Hematopoietic multipotent progenitor cell treated with erythropoietin and hydrocortisone succinate and interleukin-3 and kit ligand, for 6 days (in vitro differentiated cells): ENCODE results near the gene SMARCAL1.
A peak's percentile ranks its signal among the peaks of the same experiment; 100 is the strongest.

Experiments used
- DNase-seq: peaks from one replicate; pipeline ENCODE4 v3.0.0-alpha.2; 2015

The SMARCAL1 gene

GRCh38 chr2:216428618-216429350 lies 16.5 kb downstream of the SMARCAL1 start:
- DNase-seq = peak; percentile 26

GRCh38 chr2:216429428-216429827 lies 17.1 kb downstream of the SMARCAL1 start:
- DNase-seq = peak; percentile 31

GRCh38 chr2:216430811-216431530 lies 18.7 kb downstream of the SMARCAL1 start:
- DNase-seq = no peak

DNA sequence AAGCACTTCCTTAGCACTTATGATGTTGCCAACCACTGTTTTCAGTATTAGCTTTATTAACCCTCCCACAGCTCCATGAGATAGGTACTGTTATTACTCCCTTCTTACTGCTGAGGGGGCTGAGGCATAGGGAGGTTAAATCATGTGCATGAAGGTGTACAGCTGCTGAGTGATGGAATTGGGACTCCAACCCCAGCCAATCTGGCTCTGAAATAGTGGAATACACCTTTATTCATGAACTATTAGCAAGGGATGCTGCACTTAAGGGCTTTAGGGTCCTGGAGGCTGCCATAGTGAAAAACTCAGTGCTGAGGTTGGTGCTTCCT lies 19.2 kb downstream of the SMARCAL1 start:
- no peak for DNase-seq

DNA sequence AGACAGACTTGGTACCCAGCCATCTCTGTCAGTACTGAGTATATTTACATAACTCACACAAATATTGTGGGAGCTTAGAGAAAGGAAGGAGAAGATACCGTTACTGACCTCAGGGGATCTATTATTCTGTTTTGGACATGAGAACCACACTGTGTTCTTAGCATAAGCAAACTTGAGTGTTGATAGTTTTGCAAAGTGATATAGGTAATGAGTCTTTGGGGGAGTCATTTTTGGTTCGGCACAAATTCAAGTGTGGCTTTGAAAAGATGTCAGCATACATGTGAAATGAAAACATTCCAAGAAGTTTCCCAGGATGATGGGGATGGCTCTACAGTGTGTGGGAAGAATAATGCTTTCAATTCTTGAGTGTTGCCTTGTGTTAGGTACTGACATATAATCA lies 24.1 kb downstream of the SMARCAL1 start:
- no peak for DNase-seq

GRCh38 chr2:216441308-216442010 lies 29.2 kb downstream of the SMARCAL1 start:
- DNase-seq = no peak

DNA sequence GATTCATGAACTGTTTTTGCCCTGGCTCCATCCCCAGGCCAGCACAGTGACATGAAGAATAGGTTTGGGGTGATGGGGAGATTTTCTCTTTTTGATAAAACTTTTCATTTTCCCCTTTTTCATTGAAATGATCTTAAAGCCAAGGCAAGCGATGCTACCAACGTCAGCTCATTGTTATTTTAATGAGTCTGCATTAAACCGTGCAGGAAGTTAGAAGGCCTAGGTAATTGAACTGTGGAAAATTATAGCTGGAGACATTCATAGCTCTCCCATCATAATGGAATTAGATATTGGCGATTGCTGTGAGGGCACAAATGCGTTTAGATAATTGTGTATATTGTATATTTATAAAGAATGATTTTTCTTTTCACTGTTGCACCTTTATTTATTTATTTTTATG lies 33.2 kb downstream of the SMARCAL1 start:
- DNase-seq = no peak

GRCh38 chr2:216446343-216446742 lies 34.1 kb downstream of the SMARCAL1 start:
- no peak for DNase-seq

DNA sequence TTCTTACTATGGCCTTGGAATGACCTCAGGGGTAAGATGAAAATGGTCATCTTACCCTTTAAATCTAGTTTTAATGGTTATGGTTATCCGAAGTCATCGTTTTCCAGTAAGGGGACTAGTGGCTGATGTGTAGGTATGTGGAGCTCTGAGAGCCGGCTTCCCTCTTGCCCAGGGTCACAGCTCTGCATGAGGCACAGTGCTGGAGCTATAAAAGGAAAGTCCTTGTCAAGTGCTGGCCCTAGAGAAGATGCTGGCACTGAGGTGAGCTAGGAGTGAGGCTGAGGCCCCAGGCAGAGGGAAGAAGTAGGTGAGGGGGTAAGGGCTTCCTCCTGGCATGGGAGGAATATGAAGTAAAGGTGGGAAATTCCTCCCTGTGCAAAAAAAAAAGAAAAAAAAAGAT lies 35.0 kb downstream of the SMARCAL1 start:
- DNase-seq = no peak

- no peak for DNase-seq
Measured at GRCh38 chr2:216448829-216449228, 36.5 kb downstream of the SMARCAL1 start.

- DNase-seq = no peak
Measured at GRCh38 chr2:216450346-216450745, 38.1 kb downstream of the SMARCAL1 start.

DNA sequence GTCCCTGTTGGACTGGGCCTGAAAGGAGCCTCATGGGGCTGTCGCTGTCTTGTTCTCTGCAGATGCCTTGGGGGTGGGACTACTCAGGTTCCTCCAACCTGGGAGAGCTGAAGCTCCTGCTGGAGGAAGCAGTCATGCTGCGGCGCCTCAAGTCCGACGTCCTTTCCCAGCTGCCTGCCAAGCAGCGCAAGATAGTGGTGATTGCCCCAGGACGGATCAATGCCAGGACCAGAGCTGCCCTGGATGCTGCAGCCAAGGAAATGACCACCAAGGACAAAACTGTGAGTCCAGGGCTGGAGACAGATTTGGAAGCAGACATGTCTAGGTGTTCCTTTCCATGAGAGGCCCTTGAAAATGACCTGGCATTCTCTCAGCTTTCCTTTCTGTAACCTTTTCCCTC lies 38.5 kb downstream of the SMARCAL1 start:
- no peak for DNase-seq

GRCh38 chr2:216453955-216454614 lies 41.8 kb downstream of the SMARCAL1 start:
- no peak for DNase-seq

GRCh38 chr2:216463148-216463547 lies 50.9 kb downstream of the SMARCAL1 start:
- DNase-seq = no peak

- no peak for DNase-seq
Measured at GRCh38 chr2:216464104-216464720, 51.9 kb downstream of the SMARCAL1 start.

DNA sequence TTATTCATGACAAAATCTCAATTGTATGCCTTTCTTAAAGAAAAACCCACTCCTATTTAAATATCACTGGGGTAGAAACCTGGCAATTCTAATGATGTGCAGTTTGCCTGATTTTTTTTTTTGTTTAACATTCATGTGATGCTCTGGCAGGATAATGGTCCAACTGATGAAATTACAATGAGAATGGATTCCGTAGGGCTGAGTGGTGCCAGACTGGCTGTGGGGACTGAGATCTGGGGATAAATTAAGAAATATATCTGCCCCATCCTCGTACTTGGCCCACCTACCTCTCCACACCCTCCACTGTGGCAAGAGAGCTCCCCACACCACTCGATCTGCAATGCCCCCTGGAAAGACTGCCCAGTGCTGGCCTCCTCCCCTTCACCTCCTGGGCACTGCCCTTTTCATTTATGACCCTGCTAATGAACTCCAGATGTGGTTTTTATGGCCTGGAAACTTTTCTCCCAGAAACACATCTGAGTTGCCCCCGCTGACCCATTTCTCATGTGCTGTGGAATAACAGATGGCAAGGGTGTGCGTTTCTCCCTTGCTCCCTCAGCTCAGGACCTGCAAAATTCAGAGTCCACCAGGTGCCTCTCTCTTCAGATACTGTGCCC lies 53.4 kb downstream of the SMARCAL1 start:
- DNase-seq = no peak

DNA sequence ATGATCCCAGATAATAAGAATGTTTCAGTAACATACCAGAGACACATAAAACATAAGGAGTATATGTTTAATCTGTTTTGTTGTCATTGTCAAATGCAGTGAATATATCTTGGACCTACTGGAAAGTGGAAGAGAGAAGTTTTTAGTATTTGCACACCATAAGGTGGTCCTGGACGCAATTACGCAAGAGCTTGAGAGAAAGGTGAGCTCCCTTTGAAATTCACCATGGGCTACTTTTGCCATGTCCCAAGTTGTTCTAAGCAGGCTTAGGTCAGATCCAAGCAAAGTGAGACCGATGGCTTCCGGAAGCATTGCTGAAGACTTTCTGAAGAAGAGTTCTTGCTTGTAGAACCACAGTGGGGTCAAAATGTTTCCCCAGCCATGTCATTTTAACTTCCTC lies 55.6 kb downstream of the SMARCAL1 start:
- DNase-seq = no peak

DNA sequence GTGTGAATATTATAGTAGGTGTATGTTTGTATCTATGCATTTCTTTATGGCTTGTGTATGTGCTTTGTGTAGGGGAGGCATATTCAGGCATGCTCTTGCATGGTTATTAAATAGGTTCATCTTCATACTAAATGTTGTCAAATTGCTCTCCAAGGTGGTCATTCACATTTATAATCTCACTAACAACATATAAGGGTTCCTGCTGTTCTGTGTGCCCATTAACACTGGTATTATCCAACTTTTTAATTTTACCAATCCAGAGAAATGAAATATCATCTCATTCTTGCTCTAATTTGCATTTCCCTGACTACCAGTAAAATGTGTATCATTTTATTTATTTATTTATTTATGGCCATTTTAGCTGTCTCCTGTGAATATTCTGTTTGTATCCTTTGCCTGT lies 57.4 kb downstream of the SMARCAL1 start:
- DNase-seq = no peak

DNA sequence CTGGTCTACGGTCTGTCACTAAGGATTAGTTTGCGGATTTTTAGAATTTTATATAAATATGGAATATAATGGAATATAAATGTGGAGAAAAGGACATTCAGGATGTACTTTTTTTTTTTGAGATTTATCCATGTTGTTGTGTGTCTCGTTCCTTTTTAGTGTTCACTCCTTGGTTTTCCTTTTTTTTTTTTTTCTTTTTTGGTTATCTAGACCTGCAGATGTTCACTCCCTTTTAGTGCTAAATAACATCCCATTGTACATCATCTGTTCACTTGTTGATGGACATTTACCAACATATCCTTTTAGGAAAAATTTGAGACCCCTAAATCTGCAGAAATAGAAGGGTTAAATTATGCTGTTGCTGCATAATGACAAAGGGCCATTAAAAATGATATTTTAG lies 60.9 kb downstream of the SMARCAL1 start:
- DNase-seq = no peak

GRCh38 chr2:216474925-216475670 lies 62.8 kb downstream of the SMARCAL1 start:
- DNase-seq = peak; percentile 34

DNA sequence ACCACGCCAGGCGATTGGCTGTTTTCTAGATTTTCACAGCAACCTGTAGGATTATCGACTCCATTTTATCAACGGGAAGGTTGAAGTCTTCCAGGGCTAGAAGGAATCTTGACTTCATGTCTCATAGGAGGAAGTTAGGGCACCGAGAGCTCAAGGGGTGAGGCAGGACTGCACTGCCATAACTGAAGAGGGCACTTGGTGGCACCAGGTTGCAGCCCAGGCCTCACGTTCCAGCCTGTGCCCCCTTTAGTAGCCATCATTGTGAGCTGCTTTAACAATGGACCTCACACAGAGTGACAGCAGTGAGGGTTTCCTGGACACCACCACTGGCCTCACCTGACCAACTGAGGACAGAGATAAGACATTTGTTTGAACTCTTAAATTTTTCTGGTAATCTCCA lies 63.5 kb downstream of the SMARCAL1 start:
- no peak for DNase-seq
